ENCODE measurements around the gene NUDT16L1.

Gene NUDT16L1

DNA sequence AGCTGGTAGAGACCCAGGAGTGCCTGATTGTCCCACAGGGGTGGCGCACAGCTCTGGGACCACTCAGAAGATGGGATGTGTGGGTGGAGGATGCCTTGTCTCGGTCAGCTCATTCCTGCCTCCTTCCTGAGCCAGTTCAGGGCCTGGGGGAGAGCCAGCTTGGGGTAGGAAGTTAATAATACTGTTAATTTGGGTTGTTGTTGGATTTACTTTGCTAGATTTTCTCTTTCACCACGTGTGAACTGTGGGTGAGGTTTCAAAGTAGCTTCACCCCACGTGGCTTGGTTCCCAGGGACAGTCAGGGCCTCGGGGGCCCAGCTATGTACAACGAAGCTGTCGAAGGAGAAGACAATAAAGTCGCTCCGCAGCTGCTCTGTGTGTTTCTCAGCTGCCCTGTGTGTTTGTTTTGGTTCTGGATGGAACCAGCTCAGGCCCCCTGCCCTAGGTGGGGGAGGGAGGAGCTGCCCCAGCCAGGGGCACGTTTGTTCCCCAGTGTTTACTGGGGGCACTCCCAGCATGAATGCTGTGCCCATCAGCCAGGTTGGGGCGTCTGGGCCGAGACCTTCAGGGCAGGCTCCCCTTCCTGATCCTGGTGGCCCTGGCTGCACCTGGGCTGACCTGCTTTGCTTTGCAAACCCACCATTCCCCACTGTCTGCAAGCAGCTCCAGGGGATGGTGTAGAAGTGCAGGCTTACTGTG lies 2.3 kb downstream of the NUDT16L1 start:
- DNase-seq (ENCODE audit: low spot score), result no peak

DNA sequence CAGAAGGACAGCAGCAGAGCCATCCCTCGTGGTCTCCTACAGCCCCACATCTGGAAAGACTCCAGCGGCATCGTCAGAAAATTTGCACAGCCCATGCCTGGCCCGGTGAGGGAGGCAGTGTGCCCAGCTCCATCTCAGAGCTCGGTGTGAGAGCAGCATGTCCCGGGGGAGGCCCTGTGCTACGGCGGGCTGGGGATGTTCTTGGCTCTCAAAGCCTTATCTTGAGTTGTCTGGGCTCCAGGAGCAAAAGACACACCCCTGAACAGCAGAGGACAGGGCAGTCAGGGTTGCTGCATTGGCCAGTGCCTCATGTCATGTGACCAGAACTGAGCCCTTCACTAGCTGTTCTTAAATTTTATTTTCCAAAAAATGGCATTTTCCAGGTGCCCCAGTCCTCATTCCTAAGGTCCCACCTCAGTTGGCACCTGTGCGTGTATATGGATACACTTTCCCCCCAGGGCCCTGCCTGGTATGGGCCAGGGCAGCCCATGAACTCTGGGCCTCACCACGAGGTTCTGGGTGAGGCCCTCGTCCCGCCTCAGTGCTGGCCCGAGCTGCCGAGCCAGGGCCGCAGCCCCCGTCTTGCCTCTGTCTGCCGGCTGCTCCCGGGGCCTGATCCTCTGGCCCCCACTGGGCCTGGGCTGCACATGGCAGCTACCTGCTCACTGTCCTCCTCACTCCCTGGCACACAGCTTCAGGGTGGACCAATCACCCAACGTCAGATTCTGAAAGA lies 3.0 kb downstream of the NUDT16L1 start:
- DNase-seq (ENCODE audit: low spot score), result no peak

DNA sequence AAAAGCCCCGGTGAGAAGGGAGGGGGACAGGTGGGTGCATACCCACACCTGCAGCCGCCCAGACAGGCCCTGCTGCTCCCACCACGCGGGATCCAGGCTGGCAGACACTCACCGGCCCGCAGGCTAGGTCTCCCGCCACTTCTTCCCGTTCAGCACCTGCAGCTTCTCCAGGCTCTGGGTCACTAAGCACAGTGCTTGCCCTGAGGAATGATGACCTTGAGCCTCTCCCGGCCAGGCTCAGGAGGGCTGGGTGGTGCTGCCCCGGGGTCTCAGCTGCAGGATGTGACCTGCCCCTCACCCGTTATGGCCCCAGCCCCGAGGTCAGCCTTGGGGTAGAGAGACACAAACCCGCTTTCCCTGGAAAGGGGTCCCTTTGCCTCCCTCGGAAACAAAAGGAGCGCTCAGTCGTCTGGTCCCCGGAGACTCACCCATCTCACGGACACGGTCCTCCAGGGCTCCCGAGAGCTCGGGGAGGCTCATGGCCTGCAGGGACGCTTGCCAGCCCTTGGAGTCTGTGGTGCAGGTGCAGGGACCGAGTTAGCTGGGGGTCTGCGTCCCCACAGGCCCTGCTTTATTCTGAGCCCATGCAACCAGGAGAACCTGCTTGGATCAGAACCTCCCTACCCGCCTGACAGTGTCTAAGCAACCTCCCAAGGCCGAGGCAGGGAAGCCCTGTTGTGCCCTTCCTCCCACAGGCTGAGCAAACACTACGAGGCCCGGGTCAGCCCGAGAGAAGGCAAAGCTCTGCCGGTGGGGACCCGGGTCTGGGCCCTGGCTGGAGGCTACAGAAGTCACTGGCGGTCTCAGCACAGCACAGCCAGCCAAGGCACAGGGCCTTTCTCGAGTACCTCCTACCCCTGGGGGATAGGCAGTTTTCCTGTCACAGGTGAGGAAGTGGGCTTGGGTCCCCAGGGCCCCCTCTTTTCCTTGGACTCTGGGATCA lies 3.8 kb downstream of the NUDT16L1 start:
- DNase-seq (ENCODE audit: low spot score), result no peak

DNA sequence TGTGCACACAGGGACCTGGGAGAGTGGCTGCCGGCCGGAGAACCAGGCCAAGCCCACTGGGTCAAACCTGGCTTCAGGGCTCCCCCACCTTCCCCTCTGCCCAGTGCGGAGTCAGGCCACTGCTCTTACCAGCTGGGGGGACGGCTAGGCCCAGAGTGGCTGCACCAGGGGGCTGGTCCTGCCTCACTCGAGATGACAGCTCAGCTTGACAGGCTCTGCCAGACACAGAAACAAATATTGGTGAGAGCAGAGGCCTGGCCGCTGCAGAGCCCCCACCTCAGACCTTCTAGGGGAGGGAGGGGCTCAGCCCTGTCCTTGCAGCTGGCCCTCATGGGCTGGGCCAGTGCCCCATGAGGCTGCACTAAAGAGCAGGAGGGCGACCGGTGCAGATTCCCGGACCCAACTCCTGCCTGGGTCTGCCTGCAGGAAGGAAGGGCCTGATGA lies 4.5 kb downstream of the NUDT16L1 start:
- DNase-seq (ENCODE audit: low spot score), result no peak

DNA sequence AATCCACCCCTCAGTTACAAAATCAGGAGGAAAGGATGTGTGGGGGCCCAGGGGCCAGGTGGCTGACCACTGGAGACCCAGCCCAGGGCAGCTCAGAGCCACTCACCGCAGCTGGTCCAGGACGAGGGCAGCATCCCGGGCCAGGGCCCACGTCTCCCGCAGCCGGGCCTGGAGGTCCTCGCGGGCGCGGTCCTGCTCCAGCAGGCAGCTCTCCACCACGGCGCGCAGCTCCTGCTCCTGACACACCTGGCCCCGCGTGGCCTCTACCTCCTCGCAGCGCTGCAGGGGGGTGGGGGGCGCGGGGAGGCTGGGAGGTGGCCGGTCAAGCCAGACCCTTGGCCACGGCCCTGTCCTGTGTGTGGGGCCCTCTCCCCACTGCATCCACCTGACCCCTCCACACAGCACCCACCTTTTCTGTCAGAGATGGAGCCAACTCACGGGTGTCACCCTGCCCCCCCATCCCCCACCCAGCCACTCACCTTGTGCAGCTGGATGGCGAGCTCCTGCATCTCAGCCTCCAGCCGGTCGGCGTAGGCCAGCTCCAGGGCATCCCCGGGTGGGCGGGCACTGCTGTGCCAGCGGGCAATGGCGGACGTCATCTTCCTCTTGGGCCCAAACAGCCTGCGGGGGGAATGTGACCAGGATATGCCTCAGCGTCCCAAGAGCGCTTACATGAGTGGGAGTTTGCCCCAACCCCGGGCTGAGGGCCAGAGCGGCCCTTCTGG lies 5.1 kb downstream of the NUDT16L1 start:
- DNase-seq (ENCODE audit: low spot score), result no peak

DNA sequence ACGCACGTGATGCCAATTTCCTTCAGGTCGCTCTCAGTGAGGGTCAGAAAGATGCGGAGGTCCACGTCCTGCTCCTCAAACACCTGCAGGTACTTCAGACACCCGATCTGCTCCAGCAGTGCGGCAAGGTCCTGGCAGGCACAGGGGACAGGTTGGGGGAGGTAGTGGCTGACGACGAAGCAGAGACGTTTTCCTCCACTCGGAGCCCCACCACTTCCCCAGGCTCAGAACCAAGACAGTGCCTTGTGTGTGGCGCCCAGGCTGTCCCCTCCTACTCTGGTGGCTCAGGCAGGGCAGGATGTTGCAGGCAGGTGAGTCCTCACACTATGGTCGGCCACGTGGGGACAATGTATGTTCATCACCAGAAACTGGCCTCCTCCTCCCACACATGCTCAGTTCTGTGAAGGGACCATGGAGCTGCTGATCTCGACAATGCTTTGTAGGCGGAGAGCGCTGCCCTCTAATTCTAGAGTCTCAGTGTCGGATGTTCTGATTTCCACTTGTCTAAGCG lies 5.7 kb downstream of the NUDT16L1 start:
- DNase-seq (ENCODE audit: low spot score), result no peak

DNA sequence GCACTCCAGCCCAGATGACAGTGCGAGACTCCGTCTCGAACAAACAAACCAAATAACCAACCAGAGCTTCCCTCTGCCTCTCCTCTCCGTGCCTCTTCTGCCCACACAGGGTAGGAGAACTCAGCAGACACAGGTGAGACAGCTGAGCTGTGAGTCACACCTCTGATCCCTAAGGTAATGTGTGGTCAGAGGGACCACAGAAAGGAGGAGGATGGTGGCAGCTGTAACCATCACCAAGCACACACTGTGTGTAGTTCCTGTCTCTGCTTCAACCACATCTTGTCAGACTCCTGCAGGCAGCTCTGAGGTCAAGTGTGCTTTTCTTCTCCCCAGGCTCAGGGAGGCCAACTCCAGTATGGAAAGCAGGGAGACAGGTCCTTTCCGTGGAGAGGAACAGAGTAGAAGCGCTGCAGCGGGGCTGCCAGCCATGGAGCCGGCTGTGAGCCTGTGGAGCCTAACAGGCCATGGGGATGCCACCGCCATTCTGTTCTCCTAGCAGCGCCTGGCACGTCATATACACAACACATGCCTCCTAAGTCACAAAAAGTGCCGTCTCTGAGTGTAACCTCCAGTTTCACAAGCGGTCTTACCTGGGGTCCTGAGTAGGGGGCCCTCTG lies 7.1 kb downstream of the NUDT16L1 start:
- DNase-seq (ENCODE audit: low spot score), result no peak

DNA sequence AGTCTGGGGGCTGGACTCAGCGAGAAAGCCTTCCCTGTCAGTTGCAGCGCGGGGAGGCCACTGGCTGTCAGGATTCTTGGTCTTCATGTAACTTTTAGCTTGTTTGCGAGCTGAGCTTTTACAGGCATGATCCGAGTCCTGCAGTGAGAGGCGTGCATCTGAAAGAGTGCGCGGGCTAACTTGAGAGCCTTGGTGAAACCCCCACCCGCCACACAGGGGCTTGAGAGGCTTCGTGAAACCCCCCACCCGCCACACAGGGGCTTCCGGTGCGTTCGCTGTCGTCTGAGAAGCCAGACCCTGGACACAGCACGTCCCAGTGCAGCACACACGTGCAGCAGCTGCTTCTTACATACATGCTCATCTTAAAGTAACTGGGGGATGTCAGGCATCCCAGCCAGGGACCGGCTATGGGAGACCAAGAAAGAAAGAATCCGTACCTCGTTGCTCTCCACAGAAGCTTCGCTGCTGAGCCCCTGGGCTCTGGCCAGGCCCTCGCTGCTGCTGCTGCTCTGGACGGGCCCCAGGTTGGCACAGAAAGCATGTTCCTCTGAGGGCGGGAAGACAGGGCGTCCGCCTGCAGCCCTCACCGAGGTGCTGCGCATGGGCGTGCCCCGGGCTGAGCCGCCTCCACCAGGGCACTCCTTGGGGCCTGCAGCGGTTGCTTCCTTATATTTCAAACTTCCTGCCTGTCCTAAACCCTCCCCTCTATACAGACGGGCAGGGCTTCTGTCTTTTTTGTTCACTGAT lies 7.8 kb downstream of the NUDT16L1 start:
- DNase-seq (ENCODE audit: low spot score), result no peak

DNA sequence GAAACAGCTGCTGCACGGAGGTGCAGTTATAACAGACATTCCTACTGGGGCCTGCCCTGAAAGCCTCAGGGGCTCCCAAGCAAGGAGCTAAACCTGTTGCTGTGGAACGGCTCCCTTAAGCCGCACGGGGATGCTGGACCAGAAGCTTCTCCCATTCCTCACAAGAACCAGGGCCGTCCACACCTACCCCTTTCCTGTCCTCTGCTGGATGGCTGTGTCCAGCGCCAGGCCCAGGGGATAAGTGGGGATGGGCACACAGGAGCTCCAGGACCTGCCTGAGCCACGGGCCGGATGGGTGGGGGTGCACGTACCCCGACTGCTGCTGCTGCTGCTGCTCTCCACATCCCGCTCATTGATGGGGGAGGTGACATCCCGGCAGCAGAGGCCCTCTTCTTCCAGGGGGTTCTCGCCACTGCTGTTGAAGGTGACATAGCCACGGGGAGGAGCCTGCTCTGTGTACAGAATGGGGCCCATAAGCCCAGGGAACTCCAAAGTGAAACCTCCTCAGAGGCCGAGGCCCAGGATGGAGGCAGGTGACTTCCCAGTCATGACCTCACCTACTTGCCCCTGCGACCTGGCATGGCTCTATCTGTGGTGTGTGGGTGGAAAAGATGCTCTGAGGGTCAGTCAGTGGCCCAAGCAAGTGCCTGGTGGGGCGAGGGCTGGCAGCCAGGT lies 8.6 kb downstream of the NUDT16L1 start:
- no peak for DNase-seq (ENCODE audit: low spot score)

DNA sequence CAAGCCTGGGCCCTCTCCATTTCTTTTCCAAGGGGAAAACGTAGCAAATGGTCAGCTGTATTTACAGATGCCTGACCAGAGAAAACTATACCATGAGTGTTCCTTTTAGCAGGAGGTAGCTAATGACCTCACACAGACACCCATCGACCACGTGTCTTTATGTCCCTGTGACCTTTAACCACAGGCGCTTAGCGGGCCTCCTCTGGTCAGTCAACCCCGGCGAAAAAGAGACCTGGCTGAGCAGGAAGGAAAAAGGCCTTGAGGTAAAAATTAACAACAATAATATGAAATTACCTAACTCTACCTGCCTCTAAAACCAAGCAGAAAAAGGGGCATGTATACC lies 9.1 kb downstream of the NUDT16L1 start:
- no peak for DNase-seq (ENCODE audit: low spot score)

DNA sequence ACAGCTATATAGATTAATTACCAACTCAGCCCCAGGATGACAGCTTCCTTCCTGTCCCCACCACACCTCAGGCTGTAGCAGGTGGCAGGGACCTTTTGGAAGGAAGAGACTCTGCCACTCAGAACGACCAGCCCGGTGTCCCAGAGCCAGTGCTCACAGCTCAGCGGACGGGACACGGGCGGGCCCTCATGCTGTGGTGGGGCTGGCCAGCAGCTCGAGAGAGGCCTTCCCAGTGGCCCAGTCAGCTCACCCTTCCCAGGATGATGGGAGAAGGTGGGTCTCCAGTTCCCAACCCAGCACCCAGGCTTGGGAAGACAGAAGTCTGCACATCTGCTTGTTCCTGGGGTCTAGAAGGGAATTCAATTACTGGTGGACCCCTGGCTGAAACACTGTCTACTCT lies 10.5 kb downstream of the NUDT16L1 start:
- DNase-seq (ENCODE audit: low spot score), result no peak

DNA sequence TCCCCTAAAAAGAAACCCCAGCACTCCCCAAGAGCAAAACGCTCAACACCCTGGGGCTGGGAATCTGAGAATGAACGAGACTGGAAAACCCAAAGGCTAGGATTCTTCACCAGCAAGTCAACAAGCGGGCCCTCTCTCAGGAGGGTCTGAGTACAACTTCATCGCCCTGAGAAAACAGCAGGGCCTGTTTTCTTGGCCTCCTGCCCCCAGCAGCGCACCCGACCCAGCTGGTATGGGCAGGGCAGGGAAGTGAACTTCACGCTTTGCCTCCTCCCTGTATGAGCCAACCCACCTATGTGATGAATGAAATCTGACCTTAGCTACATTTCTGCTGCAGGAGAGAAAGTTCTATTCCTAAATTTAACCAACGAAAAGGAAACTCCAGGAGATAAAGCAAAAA lies 11.1 kb downstream of the NUDT16L1 start:
- no peak for DNase-seq (ENCODE audit: low spot score)

DNA sequence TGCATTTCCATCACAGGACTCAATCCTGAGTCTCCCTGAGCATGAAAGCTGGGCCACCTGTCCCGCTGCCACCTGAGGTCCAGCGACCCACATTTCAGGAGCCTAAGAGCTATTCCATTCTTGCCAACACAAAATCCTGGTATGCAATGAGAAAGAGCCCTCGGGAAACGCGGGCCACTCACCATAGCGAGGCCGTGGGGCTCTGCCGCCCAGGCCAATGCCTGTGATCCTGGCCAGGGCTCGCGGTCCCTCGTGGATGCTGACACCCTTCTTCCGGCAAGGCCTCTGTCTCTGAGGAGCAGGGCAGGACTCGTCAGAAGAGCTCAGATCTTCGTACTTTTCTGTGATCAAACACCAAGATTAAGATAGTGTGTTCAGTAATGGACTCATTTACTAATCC lies 11.6 kb downstream of the NUDT16L1 start:
- DNase-seq (ENCODE audit: low spot score), result no peak

DNA sequence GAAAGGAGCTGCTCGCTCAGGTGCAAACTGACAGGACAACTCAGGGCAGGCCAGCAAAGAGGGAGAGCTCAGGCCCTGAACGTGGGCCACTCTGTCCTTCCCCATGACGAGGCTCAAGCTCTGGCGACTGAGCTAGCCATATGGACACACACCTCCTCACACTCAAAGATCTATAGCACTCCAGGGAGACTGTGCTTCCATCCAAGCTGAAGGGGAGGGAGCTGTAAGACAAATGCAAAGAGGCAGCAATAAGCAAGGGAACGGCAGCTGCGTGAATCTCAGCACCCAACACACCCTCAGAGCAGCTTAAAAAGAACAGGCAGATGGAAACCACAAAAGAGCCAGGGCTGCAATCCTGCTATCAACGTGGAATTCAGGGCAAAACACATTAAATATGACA lies 13.5 kb downstream of the NUDT16L1 start:
- no peak for DNase-seq (ENCODE audit: low spot score)

DNA sequence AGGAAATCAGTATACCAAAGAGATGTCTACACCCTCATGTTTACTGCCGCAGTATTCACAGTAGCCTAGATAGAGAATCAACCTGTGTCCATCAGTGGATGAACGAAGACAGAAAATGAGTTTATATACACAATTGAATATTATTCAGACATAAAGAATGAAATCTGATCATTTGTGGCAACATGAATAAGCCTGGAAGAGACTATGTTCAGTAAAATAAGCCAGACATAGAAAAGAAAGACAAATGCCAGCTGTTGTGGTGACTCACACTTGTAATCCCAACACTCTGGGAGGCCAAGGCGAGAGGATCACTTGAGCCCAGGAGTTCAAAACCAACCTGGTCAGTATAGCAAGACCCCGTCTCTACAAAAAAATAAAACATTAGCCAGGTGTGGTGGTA lies 16.1 kb downstream of the NUDT16L1 start:
- DNase-seq (ENCODE audit: low spot score), result no peak

DNA sequence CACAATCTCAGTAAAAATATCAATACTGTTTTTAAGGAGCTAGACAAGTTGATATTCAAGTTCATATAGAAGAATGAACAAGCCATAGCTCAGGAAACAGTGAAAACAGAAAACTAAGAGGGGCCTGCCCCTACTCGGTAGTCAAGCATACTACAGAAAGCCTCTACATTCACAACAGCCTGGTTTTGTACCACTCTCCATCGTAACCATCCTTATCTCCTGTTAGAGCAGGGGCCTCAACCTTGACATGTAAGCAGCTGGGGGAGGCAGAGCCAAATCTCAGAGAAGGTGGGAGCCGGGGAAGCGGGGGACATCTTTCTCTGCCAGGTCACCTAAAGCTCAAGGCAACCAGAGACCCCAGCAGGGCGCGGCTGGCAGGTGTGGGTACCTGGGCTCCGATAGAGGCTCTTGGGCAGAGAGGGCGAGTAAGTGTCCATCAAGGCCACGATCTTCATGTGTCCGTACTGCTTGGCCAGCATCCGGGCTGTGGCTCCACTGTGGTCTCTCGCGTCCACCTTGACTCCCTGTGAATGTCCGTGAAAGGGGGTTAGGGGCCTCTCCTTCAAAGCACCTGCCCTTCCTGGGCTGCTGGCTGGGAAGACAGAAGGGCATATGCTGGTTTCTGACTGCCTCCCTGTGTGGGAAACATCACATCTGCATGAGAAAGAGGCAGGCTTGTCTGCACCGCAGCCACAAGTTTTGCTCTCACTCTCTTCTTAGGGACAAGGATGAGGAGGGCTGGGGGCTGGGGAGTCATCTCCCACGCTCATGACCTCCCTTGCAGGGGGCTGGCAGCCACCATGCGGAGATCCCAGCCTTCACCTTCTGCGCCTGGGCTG lies 20.5 kb downstream of the NUDT16L1 start:
- no peak for DNase-seq (ENCODE audit: low spot score)

DNA sequence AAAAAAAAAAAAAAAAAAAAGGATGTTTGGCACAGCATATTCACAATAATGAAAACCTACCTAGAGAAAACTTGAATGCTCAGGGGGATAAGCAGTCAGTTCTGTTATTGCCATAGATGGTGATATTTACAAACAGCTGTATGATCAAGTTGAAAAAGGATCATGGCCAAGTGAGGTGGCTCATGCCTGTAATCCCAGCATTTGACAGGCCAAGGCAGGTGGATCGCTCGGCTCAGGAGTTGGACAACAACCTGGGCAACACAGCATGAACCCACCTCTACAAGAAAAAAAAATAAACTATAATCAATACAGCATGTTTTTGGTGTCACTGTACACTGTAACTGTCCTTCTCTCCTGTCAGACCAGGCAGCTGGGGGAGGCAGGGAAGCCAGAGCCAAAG lies 21.6 kb downstream of the NUDT16L1 start:
- no peak for DNase-seq (ENCODE audit: low spot score)

DNA sequence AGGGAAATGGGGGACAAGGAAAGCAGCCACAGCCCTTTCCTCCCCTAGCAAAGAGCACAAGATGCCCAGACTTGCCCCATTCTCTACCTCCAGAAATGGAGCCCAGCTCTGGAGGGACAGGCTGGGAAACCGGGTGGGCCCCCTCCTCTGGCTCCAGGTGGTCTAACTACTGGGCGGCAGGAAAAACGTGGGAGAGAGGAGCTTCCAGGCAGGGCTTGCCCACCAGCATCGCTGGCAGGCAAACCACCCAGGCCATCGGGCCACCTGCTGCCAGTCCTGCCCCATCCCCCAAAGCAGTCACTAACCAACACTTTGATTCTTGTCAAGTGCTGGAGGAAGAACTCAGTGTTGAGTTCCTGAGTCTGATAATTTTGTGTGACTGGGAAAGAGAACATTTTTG lies 25.1 kb downstream of the NUDT16L1 start:
- no peak for DNase-seq (ENCODE audit: low spot score)

DNA sequence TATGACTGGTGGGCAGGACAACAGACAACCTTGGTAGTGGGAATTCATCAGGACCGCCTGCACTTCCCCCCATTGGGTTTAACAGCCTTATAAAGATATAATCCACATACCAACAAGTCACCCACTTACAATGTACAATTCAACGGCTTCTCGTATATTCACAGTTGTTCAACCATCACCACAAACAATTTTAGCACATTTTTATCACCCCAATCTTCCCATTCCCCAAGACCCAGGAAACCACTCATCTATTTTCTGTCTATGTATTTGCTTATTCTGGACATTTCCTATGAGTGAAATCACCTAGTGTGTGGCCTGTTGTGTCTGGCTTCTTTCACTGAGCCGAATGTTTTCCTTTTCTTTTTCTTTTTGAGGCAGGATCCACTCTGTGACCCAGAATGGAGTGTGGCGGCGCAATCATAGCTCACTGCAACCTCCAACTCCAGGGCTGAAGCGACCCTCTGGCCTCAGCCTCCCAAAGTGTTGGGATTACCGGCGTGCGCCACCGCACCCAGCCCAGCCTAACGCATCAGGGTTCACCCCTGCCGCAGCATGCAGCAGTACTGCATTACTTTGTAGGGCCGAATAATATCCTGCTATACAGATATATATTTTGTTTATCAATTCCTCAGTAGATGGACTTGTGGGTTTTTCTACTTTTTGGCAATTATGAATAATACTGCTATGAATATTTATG lies 29.9 kb downstream of the NUDT16L1 start:
- no peak for DNase-seq (ENCODE audit: low spot score)
